OCI-LY7 (cell line): ENCODE measurements around the gene FTO.

Experiments used
- EZH2phosphoT487 ChIP-seq: fragments of 200-600 bp; sonication (generic); IDR thresholded peaks from 2 replicates; pipeline ENCODE4 v1.6.1; 2018; ENCODE audit warnings: low read depth, borderline replicate concordance, mild to moderate bottlenecking, mixed run types, antibody characterized with exemption, low read length, moderate library complexity, mixed read lengths
- TF ChIP-seq, protein P1 (sequence below): fragments of 200-600 bp; sonication (generic); conservative IDR thresholded peaks from 2 replicates; pipeline ENCODE4 v1.5.1; 2014; ENCODE audit warnings: mild to moderate bottlenecking, antibody characterized with exemption, low read length, moderate library complexity, mixed read lengths

GRCh38 chr16:53726625-53727024, 22.7 kb downstream of the FTO start:
- TF ChIP-seq, protein P1, sequence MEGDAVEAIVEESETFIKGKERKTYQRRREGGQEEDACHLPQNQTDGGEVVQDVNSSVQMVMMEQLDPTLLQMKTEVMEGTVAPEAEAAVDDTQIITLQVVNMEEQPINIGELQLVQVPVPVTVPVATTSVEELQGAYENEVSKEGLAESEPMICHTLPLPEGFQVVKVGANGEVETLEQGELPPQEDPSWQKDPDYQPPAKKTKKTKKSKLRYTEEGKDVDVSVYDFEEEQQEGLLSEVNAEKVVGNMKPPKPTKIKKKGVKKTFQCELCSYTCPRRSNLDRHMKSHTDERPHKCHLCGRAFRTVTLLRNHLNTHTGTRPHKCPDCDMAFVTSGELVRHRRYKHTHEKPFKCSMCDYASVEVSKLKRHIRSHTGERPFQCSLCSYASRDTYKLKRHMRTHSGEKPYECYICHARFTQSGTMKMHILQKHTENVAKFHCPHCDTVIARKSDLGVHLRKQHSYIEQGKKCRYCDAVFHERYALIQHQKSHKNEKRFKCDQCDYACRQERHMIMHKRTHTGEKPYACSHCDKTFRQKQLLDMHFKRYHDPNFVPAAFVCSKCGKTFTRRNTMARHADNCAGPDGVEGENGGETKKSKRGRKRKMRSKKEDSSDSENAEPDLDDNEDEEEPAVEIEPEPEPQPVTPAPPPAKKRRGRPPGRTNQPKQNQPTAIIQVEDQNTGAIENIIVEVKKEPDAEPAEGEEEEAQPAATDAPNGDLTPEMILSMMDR = no peak
- no peak for TF ChIP-seq EZH2phosphoT487
